ENCODE measurements around the gene ATAD1.
"Not testable (repeated sequence)": the region's sequence is repeated elsewhere in the genome, so short reads cannot be mapped to it uniquely, and the experiment has no call there.

Gene ATAD1

DNA sequence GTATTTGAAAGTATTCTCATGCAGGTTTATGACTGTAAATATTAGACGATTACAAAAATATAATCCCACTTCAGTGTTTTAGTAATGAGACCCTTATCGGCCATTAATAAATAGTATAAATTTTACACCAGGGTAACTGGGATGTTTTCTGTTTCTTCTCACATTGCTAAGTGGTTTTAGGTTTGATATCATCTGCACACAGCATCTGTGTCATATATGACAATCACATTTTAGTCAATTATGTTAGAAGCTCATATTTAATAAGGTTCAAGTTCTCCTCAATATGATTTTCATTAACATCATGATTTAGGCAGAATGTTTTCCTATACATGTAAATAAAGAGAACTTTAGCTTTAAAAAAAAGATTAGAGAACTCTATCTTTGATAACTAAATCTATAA lies 66.8 kb downstream of the ATAD1 start:
- no peak for DNase-seq

DNA sequence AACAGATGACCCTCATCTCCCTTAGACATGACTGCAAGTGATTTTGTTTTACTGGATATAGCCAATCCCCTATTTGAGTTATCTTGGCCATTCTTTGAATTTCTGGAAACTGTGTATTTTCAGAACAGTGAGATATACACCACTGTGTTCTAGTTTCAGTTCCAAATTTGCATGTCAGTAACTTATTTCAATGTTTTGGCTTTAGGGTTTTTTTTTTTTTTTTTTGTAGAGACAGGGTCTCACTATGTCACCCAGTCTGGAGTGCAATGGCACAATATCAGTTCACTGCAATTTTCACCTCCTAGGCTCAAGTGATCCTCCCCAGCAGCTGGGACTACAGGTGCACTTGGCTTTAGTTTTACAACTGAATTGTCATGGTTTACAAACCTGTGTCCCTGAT lies 67.2 kb downstream of the ATAD1 start:
- no peak for DNase-seq

DNA sequence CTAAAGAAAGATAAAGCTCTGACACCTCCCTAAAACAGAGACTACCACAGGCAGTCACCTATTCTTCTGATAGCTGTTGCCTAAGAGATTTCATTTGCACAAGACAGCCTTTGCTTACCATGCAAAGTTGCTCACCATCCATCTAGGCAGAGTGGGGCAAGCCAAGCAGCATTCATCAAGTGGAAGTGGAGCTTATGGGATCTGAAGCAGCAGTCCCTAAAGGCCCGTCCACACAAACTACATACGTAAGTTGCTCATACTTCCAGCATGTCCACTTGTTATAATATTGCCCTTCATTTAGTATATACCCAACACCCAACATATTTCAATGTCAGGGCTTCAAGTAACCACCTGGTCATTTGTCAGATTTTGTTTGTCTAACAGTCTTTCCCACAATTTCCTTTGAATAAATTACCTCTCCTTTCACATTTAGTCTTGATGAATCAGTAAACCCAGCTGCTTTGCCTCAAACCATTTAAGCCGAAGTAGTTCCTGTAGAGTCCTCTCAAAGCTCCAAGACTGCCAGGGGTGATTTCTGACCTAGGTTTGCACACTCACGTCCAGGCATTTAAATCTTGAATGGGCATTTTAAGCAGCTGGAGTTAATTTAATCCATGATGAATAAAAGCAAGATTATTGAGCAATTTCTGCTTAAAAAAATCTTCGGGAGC lies 67.9 kb downstream of the ATAD1 start:
- DNase-seq = no peak

DNA sequence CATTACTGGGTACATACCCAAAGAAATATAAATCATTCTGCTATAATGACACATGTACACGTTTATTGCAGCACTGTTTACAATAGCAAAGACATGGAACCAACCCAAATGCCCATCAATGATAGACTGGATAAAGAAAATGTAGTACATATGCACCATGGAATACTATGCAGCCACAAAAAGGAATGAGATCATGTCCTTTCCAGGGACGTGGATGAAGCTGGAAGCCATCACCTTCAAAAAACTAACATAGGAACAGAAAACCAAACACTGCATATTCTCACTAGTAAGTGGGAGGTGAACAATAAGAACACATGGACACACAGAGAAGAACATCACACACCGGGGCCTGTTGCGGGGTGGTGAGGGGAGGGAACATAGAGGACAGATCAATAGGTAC lies 69.8 kb downstream of the ATAD1 start:
- not testable (repeated sequence) for DNase-seq

DNA sequence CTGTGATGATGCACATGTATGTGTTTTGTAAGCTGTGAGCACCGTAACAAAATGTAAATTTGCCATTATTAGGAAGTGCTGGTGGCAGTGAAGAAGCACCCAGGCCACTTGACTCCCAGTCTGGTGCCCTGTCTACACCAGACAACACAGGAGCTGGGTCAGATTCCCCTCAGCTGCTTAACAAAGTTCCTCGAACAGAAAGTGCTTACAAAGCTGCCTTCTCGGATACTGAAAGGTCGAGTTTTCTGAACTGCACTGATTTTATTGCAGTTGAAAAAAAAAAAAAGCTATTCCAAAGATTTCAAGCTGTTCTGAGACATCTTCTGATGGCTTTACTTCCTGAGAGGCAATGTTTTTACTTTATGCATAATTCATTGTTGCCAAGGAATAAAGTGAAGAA lies 71.1 kb downstream of the ATAD1 start:
- DNase-seq = no peak

DNA sequence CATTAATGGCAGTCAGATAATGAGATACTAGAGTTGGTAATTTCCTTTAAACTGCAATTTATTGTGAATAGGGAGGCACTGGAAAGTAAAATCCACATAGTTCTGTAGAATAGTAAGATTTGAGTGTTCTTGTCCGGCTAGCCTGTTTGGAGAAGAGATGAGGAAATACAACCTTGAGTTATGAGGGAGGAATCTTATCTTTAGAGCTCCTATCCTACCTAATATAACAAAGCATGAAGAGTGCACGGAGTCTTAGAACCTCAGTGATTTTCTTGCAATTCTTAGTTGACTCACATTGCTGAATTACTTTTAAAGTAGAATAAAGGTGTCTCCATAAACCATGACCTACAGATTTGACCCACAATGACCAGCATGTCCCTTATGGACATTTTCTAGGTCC lies 73.4 kb downstream of the ATAD1 start:
- DNase-seq = no peak

DNA sequence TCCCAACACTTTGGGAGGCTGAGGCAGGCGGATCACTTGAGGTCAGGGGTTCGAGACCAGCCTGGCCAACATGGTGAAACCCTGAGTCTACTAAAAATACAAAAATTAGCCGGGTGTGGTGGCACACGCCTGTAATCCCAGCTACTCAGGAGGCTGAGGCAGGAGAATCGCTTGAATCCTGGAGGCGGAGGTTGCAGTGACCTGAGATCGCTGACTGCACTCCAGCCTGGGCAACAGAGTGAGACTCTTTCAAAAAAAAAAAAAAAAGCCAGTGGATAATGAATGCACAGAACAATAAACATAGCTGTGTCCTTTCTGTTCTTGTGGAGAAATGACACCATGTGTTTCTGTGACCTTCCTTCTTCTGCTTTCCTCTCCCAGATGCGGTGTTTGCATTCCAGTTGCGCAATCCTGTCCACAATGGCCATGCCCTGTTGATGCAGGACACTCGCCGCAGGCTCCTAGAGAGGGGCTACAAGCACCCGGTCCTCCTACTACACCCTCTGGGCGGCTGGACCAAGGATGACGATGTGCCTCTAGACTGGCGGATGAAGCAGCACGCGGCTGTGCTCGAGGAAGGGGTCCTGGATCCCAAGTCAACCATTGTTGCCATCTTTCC lies 74.9 kb downstream of the ATAD1 start:
- DNase-seq = not testable (repeated sequence)

DNA sequence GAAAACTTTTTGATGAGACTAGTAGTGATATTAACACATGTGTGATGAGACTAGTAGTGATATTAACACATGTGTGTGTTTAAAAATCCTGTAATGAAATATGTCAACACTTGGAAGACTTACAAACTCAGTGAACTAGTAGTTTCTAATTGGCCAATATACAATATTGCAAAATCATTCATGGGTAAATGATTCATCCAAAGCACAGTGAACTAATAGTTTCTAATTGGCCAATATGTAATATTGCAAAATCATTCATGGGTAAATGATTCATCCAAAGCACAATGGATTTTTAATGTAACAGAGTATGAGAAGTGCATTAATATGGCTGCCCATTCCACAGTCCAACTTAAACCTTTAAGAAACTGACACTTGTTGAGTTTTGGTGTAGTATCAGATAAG lies 77.8 kb downstream of the ATAD1 start:
- no peak for DNase-seq

DNA sequence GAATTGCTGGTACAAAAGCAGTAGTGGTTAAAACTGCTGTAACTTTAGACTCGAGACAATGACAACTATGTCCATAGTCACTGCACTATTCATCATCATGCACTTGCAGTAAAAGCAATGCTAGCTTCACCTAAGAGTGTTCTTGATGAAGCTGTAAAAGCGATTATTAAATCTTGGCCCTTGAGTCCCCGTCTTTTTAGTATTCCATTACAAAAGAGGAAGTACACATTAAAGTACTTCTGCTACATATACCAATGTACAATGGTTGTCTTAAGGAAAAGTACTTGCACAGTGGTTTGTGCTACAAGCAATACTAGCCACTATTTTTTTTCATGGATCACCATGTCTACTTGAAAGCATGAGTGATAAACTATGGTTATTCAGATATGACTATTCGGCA lies 78.3 kb downstream of the ATAD1 start:
- no peak for DNase-seq

DNA sequence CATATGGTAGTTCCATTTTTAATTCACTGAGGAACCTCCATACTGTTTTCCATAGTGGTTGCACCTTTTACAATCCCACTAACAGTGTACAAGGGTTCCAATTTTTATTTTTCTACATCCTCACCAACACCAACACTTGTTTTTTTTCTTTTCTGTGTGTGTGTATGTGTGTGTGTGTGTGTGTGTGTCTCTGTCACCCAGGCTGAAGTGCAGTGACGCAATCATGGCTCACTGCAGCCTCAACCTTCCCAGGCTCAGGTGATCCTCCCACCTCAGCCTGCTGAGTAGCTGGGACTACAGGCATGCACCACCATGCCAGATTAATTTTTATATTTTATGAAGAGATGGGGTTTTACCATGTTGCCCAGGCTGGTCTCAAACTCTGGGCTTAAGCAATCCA lies 79.8 kb downstream of the ATAD1 start:
- not testable (repeated sequence) for DNase-seq

DNA sequence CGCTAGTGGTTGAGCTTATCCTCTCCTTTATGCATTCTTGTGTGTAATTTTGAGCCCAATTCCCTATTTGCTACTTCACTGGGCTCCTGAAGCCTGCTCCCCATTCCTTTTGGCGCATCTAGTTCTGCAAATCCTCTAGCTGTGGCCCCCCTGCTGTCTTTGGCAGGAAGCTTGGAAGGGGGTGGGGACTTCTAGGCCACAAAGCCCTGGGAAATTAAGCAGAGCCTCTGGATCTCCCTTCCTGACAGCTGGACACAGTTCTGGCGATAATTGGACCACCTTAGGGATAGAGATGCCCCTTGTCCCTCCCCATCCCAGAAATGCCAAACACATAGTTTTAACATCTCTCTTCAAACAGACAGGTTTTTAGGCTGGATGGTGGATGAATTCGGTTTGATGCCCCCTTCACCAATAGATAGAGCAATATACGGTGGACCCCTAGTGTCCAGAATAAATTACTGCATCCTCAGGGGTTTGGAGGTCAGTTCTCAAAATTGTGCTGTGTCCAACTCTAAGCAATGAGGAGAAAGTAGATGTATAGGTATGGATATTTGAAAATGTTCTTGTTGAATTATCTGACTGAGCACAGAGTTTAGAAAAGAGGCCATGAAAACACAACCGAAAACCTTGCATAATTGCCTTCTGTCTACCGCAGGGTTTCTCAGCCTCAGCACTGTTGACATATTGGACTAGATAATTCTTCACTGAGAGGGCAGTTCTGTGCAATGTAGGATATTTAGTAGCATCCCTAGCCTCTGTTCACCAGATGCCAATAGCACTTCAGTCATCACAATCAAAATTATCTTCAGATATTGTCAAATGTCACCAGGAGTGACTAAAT lies 82.8 kb downstream of the ATAD1 start:
- no peak for DNase-seq

DNA sequence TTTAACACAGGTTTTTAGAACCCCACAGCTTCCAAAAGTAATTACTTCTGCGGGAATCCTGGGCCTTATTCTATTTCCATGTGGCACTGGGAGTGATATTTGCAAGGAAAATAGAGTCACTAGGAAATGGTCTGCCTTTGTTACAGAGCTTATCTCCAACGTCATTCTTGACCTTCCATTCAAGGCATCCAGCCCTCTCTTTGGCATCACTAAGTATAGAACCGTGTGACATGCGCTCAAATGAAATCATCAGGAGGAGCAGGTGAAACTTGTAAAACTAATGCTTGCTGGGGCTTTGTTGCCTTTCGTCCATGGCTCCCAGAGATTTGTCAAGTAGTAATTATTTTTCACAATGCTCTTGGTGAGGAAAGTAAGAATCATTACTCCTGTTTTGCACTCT lies 84.9 kb downstream of the ATAD1 start:
- DNase-seq = no peak

DNA sequence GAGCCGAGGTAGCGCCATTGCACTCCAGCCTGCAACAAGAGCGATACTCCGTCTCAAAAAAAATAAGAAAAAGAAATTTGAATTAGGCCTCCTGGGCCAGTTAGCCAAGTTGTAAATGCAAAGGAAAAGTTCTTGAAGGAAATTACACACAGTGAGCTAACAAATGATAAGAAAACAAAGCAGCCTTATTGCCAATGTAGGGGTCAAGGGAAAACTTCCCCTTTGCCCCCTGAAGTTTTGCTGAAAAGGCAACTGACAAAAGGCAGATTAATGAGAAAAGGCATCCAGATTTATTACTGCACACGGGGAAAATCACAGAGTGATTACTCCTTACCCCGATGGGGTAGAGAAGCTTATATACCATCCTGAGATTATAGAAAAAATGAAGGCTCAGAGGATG lies 88.1 kb downstream of the ATAD1 start:
- DNase-seq = no peak

DNA sequence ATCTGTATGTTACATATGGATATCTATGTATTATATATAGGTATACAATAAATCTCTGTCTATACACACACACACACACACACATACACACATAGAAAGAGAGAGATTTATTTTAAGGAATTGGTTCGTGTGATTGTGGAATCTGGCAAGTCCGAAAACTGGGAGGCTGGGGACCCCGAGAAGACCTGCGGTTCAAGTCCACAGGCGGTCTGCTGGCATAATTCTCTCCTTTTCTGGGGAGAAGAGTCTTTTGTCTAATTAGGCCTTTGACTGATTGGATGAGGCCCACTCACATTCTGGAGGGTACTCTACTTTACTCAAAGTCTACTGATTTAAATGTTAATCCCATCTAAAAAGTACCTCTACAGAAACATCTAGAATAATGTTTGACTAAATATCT lies 93.2 kb downstream of the ATAD1 start:
- no peak for DNase-seq

DNA sequence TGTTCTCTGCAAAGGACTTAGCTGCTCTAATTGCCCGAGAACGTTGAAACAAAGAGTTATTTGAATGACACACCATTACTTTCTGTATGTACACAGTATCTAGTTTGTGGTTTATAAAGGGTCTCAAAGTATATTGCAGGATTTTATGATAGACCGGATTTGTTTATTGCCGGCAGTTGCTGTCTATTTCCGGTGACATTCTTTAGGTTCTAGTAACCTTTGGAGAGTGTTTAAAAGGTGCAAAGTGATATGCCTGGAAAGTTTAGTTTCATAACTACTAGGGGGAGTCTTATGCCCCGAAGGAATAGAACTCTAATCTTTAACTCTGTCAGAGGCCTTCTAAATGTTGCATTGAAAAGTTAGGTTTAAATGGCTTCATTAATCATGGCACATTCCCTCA lies 94.5 kb downstream of the ATAD1 start:
- DNase-seq = no peak

DNA sequence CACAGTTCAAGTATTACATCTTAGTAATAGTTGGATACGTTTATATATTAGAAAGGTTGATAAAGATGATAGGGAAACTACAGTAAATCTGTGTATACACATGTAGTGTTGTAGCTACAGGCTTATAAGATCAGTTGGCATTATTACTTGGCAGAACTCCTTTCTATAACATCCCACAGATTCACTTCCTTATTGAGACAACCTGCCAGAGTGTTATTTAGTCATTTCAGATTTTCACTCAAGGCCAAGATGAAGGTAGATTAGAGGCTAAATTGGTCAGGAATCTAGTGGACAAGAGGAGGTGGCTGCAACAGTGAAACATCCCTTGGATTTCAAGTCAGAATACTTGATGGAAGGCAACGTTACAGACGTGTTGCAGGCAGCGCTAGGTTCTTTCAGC lies 95.3 kb downstream of the ATAD1 start:
- no peak for DNase-seq

DNA sequence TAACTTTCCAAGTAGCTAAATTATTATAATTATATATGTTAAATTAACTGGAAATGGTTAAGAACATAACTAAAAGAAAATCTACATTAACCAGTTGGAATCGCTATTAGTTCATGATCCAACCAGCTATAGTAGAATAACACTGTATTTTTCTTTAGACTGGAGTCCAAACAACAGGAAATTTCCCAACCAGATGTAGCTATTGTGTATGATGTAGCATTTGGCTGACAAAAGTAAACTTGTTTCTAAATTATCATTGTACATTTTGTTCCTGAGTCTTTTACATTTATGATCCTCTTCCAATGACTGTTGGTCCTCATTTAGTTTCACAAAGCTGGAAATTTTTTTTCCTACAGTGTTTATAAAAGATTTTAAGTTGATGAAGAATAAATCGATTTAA lies 96.2 kb downstream of the ATAD1 start:
- no peak for DNase-seq

DNA sequence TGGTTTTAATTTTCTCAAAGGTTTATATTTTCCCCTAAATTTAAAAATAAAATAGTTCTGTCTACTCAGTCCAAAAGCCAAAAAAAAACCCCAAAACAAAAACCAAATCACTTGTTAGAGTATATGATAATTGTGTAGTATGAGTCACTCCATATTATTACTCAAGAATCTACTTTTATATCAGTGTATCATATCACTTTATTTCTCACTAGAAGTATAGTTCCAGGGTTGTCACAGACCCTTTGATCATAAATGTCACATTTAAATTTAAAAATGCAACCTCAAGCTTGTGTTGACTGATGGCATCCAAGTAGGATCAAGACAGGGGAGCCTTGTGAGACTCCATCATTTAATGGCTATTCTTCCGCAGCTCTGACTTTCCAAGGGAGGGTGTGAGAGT lies 97.4 kb downstream of the ATAD1 start:
- DNase-seq = no peak

DNA sequence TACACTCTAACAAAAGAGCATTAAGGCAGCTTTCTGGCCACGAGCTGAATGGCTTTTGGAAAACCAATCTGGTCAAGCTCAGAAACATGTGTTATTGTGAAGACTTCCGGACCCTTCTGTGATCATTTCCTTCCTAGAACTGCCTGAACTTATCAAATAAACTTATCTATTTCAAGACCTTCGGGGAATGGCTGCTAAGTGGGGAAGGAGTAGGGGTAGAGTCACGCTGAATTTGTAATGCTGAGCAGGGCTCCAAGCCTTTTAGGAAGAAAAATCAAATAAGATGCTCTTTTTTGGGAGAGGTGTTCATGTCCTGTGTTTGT lies 101.7 kb downstream of the ATAD1 start:
- DNase-seq = no peak

DNA sequence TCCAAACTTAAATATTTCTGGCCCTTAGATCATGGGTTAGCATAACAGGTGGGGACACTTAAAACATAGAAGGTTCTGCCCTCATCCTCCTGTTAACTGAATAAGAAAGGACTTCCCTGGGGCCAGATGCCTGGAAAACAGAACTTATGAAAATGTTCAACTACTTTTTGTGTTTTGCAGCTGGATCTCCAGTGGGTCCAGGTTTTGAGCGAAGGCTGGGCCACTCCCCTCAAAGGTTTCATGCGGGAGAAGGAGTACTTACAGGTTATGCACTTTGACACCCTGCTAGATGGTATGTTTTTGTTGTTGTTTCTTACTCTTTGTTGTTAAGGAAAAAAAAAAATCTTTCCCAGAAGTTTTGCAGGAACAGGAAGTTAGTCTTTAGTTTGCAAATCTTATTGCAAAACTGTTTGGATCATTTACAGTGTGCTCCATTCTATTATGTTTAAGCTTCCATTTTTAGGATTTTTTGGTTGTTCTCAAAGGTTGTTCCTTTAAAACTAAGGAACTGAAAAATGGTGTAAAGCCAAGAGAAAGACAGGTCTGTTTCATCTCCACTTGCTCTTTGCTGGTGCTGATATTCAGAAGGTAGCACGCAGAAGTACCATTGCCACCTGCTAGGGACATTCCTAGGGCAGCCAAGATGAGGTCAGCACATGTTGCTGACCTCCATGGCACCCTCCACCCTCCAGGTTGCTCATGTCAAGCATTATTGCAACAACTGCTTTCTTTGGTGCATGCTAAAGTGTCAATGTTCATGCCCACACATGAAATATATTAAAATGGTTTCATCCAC lies 102.3 kb downstream of the ATAD1 start:
- no peak for DNase-seq

DNA sequence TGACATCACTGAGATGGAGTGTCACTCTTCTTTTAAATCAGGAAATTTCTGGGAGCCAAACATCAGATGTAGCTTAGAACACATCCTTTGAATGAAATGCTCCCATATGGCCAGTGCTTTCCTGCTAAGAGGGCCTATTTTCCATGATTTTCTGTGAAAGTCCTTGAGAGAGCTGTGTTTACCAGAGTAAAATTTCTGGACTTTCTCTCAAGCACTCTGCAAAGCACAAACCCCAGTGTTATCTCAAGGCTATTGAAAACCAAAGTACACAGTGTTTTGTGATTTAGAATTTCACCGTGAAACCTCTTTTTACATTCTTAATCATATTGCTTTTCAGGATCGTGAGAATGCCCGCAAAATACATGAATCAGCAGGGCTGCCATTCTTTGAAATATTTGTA lies 104.3 kb downstream of the ATAD1 start:
- no peak for DNase-seq

DNA sequence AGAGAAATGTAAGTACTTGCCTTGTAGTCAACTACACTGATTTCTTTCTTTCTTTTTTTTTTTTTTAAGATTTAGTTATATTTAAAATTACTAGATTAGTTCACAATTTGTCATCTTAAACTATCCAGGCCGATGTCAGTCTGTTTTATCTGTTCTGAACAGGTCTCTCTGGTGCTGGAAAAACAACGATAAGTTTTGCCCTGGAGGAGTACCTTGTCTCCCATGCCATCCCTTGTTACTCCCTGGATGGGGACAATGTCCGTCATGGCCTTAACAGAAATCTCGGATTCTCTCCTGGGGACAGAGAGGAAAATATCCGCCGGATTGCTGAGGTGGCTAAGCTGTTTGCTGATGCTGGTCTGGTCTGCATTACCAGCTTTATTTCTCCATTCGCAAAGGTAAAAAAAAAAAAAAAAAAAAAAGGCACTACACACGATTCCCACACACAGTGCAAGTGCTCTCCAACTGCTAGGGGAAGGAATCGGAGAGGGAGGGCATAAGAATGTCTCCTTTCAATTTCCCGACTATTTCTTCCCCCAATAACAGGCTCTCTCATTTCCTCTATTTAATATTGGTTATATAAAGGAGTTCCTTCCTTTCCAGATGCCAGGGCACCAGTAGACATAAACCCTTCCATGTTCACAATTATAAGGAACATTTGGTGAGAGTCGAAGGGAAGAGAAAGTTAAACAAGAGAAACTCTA lies 105.0 kb downstream of the ATAD1 start:
- DNase-seq = no peak

DNA sequence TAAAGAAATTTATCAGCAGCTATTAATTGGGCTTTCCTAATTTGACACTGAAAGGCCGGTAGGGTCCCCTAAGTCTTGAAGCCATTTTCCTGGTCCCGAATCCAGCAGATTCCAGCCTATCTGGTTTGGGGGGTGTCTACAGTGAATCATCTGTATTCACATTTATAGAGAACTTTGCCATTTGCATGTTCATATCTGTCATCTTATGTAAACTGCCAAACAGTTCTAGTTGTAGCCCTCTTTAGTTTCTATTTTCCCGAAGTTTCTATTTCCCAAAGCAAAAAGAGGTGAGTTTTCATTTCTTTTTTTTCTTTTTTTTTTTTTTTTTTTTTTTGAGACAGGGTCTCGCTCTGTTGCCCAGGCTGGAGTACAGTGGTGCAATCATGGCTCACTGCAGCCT lies 110.8 kb downstream of the ATAD1 start:
- DNase-seq = no peak

Data from NCI-H524 treated with DMSO at 0.1 percent for 48 hours (cell line).